ENCODE data around the gene BAIAP2.

DNA sequence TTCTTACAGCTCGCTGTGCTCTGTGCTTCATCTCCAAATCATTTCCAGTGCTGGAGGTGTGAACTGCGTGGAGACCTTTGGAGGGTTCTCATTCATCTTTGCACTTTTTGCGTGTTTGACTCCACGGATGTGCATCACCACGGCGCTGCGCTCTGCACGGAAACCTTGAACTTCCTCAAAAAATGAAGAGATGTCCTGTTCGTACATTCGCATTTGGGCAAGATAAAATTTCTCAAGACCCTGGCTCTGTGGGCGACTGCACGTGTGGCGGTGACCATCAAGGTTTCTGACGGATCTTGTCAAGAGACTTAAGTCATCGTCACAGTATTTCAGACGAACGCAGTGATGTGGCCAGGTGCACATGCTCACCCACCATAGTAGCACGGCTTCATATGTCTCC lies 120.0 kb downstream of the BAIAP2 start:
- TF ChIP-seq, protein P1, sequence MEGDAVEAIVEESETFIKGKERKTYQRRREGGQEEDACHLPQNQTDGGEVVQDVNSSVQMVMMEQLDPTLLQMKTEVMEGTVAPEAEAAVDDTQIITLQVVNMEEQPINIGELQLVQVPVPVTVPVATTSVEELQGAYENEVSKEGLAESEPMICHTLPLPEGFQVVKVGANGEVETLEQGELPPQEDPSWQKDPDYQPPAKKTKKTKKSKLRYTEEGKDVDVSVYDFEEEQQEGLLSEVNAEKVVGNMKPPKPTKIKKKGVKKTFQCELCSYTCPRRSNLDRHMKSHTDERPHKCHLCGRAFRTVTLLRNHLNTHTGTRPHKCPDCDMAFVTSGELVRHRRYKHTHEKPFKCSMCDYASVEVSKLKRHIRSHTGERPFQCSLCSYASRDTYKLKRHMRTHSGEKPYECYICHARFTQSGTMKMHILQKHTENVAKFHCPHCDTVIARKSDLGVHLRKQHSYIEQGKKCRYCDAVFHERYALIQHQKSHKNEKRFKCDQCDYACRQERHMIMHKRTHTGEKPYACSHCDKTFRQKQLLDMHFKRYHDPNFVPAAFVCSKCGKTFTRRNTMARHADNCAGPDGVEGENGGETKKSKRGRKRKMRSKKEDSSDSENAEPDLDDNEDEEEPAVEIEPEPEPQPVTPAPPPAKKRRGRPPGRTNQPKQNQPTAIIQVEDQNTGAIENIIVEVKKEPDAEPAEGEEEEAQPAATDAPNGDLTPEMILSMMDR (IDR thresholded peaks at IDR 0.05) = no peak
- TF ChIP-seq POLR2A (IDR thresholded peaks at IDR 0.05) = no peak
